Peyer's patch (tissue), 4 donors: ENCODE results near the gene USP6NL. TPM values are rescaled to one million over a fixed set of nuclear protein-coding genes. Genes with fewer than 3 reads are reported as not detected.

Experiments
- DNase-seq, 3 donors: peaks; one replicate each; pipeline ENCODE4 v3.0.0-alpha.2; 2017 to 2019
- H3K27ac ChIP-seq, 4 donors: fragments of 200-600 bp; sonication (generic); one replicate each; pipeline ENCODE4 v1.5.1; 2016 to 2019
- H3K27me3 ChIP-seq, 2 donors: fragments of 200-600 bp; sonication (generic); one replicate each; pipeline ENCODE4 v1.5.1; 2019
- H3K36me3 ChIP-seq, 3 donors: fragments of 200-600 bp; sonication (generic); one replicate each; pipeline ENCODE4 v1.5.1; 2016 to 2019
- H3K4me1 ChIP-seq, 4 donors: fragments of 200-600 bp; sonication (generic); one replicate each; pipeline ENCODE4 v1.5.1; 2016 to 2019
- H3K4me3 ChIP-seq, 4 donors: fragments of 200-600 bp; sonication (generic); 1 replicate in 3 of 4; 2 replicates in 1 of 4; pipeline ENCODE4 v1.5.1; 2016 to 2019; ENCODE audit warnings: mild to moderate bottlenecking in 1 of 4
- H3K9me3 ChIP-seq, 4 donors: fragments of 200-600 bp; sonication (generic); one replicate each; pipeline ENCODE4 v1.5.1; 2016 to 2019; ENCODE audit warnings: mild to moderate bottlenecking in 1 of 4
- POLR2A ChIP-seq, 2 donors: fragments of 450-650 bp; IDR thresholded peaks; one replicate each; pipeline ENCODE4 v1.5.1; 2017; ENCODE audit warnings: antibody characterized with exemption in 2 of 2, mild to moderate bottlenecking in 2 of 2, moderate library complexity in 2 of 2
- total RNA-seq, 4 donors: library from RNA; depleted of rRNA; stranded (reverse); fragments of >200 nt; gene quantifications; one replicate each; pipeline ENCODE4 v1.1.0, GENCODE V29; 2016
- TF ChIP-seq, protein P1 (sequence below), 6 experiments: fragments of 450-650 bp in 4 of 6; fragments of 200-600 bp in 2 of 6; sonication (generic) in 1 of 6; IDR thresholded peaks; one replicate each; pipeline ENCODE4 v1.5.1; 2017 to 2019; ENCODE audit warnings: antibody characterized with exemption in 6 of 6, mild to moderate bottlenecking in 3 of 6, moderate library complexity in 1 of 6

The USP6NL gene
- total RNA-seq, 4 donors from 2014 or later = 15.0 to 52.8 (median 19.3) TPM

DNA sequence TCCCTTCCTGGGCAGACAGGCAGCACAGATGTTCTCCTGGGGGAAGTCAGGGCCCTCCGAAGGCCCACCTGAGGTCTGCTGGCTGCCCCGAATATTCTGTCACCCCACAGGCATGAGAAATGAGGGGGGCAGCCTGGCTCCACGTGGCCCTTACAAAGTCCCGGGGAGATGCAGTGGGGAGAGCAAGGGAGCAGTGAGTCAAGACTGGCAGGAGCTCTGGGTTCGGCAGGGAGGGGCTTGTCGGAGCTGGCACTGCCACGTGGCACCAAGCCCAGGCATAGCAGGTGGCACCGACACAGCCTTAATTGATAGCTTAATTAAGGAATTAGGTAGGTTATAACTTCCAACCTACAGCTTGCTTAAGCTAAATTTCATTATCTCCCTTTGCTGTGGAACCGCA, 163.9 kb downstream of the USP6NL start:
- Histone ChIP-seq H3K27ac (no peak overlapping the region), H3K4me1 (no peaks in the 10 kb centered on the region), H3K9me3 (no peaks in the 10 kb centered on the region), H3K27me3 (no peaks in the 10 kb centered on the region), H3K4me3 (no peak overlapping the region), H3K36me3 (no peaks in the 10 kb centered on the region)
- TF ChIP-seq POLR2A (IDR thresholded peaks at IDR 0.05) = no peak
- TF ChIP-seq, protein P1, sequence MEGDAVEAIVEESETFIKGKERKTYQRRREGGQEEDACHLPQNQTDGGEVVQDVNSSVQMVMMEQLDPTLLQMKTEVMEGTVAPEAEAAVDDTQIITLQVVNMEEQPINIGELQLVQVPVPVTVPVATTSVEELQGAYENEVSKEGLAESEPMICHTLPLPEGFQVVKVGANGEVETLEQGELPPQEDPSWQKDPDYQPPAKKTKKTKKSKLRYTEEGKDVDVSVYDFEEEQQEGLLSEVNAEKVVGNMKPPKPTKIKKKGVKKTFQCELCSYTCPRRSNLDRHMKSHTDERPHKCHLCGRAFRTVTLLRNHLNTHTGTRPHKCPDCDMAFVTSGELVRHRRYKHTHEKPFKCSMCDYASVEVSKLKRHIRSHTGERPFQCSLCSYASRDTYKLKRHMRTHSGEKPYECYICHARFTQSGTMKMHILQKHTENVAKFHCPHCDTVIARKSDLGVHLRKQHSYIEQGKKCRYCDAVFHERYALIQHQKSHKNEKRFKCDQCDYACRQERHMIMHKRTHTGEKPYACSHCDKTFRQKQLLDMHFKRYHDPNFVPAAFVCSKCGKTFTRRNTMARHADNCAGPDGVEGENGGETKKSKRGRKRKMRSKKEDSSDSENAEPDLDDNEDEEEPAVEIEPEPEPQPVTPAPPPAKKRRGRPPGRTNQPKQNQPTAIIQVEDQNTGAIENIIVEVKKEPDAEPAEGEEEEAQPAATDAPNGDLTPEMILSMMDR (IDR thresholded peaks at IDR 0.05) = no peak
- DNase-seq = no peak

DNA sequence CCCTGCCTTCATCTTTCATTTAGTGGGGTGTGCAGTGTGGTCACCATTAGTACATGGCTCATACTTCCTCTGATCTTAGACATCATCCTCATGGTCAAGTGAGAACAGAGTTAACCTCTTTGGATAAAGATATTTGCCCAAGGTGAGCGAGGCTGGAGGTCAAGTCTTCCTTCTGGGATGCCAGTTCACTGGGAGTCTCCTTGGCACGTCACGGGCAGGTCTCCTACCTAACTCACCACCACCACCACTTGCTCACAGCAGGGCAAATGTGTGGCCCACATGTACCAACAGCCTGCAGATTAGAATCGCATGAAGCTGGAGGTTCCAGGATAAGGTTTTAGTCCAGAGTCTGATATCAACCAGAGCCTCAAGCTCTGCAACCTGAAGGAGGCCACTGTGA, 164.6 kb downstream of the USP6NL start:
- Histone ChIP-seq H3K36me3 (no peaks in the 10 kb centered on the region), H3K27me3 (no peaks in the 10 kb centered on the region)
- TF ChIP-seq POLR2A (IDR thresholded peaks at IDR 0.05) = no peak
- TF ChIP-seq, protein P1 (IDR thresholded peaks at IDR 0.05) = no peak

DNA sequence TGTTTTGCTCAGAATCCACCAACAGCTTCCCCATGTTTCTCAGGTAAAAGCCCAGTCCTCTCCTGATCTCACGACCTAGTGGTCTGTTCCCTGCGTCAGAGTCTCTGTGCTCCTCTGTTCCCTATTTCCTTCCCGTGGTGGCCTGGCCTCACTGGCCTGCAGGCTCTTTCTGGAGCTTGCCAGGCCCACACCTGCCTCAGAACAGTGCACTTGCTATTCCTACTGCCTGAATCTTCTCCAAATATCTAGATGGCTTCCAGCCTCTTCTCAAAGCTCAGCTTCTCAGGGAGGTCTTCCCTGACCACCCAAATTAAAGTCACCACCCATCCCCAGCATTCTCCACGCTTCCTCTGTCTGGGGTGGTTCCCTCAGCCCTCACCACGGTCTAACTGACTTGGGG, 165.3 kb downstream of the USP6NL start:
- Histone ChIP-seq H3K4me3 (no peak overlapping the region), H3K36me3 (no peaks in the 10 kb centered on the region), H3K27me3 (no peaks in the 10 kb centered on the region), H3K27ac (no peak overlapping the region), H3K9me3 (no peaks in the 10 kb centered on the region), H3K4me1 (no peaks in the 10 kb centered on the region)
- TF ChIP-seq, protein P1 (IDR thresholded peaks at IDR 0.05) = no peak
- no peak for TF ChIP-seq POLR2A (IDR thresholded peaks at IDR 0.05)
- DNase-seq = no peak

More for the DNA sequence above, 164.6 kb downstream of the USP6NL start:
- Histone ChIP-seq H3K27ac (no peak overlapping the region), H3K9me3 (no peaks in the 10 kb centered on the region), H3K4me1 (no peaks in the 10 kb centered on the region), H3K4me3 (no peak overlapping the region)
- DNase-seq = no peak

DNA sequence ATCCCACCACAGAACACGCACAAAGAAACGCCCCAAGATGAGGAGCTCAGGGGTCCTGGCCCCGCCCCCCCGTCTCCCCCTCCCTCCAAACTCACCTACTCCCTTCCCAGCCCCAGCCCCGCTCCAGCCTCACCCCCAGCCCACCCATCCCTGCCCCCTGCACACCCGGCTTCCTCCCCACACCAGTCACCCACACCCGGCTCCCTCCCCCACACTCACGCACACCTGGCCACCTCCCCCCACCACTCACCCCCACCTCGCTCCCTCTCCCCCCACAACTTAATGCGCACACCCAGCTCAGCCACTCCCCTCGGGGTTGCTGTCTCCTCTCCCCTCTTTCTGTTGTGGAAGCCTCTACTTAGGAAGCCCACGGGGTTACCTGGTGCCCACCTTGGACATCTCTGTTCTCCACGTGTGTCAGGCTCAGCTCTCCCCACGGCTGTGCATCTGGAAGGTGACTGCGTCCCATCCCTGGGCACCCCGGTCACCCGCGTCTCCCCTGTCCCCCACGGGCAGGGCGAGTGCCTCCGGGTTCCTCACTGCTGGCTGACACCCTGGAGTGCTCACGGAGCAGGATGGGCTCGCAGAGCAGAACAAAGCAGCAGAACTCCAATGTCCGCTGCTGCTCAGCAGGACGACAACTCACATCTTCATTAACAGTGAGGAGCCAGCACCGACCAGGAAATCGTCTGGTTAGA, 166.8 kb downstream of the USP6NL start:
- TF ChIP-seq POLR2A (IDR thresholded peaks at IDR 0.05) = no peak
- TF ChIP-seq, protein P1 (IDR thresholded peaks at IDR 0.05) = no peak
- Histone ChIP-seq H3K36me3 (no peaks in the 10 kb centered on the region), H3K9me3 (no peaks in the 10 kb centered on the region), H3K4me1 (no peaks in the 10 kb centered on the region), H3K27me3 (no peaks in the 10 kb centered on the region), H3K4me3 (no peak overlapping the region), H3K27ac (no peak overlapping the region)
- no peak for DNase-seq

DNA sequence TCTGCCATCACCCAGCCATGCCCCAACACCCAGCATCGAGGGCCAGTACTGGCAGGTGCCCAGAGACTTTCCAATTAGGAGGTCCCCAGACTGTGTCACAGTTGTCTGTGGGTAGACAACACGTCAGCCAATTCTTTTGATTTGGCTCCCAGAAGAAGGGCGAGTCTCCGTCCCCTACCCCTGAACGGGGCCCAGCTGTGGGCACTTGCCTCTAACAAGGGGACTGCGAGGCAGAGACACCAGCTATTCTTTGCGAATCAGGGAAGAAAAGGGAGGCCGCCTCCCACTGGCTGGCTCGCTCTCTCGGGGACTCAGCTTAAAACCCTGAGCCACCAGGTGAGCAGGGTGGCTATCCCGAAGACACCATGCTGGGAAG, 167.3 kb downstream of the USP6NL start:
- Histone ChIP-seq H3K4me1 (no peaks in the 10 kb centered on the region), H3K27me3 (no peaks in the 10 kb centered on the region), H3K27ac (no peak overlapping the region), H3K9me3 (no peaks in the 10 kb centered on the region), H3K36me3 (no peaks in the 10 kb centered on the region), H3K4me3 (no peak overlapping the region)
- TF ChIP-seq POLR2A (IDR thresholded peaks at IDR 0.05) = no peak
- TF ChIP-seq, protein P1 (IDR thresholded peaks at IDR 0.05) = no peak
- DNase-seq = no peak
